ENCODE data around the gene TLR2.

TLR2 gene, protein sequence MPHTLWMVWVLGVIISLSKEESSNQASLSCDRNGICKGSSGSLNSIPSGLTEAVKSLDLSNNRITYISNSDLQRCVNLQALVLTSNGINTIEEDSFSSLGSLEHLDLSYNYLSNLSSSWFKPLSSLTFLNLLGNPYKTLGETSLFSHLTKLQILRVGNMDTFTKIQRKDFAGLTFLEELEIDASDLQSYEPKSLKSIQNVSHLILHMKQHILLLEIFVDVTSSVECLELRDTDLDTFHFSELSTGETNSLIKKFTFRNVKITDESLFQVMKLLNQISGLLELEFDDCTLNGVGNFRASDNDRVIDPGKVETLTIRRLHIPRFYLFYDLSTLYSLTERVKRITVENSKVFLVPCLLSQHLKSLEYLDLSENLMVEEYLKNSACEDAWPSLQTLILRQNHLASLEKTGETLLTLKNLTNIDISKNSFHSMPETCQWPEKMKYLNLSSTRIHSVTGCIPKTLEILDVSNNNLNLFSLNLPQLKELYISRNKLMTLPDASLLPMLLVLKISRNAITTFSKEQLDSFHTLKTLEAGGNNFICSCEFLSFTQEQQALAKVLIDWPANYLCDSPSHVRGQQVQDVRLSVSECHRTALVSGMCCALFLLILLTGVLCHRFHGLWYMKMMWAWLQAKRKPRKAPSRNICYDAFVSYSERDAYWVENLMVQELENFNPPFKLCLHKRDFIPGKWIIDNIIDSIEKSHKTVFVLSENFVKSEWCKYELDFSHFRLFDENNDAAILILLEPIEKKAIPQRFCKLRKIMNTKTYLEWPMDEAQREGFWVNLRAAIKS

DNA sequence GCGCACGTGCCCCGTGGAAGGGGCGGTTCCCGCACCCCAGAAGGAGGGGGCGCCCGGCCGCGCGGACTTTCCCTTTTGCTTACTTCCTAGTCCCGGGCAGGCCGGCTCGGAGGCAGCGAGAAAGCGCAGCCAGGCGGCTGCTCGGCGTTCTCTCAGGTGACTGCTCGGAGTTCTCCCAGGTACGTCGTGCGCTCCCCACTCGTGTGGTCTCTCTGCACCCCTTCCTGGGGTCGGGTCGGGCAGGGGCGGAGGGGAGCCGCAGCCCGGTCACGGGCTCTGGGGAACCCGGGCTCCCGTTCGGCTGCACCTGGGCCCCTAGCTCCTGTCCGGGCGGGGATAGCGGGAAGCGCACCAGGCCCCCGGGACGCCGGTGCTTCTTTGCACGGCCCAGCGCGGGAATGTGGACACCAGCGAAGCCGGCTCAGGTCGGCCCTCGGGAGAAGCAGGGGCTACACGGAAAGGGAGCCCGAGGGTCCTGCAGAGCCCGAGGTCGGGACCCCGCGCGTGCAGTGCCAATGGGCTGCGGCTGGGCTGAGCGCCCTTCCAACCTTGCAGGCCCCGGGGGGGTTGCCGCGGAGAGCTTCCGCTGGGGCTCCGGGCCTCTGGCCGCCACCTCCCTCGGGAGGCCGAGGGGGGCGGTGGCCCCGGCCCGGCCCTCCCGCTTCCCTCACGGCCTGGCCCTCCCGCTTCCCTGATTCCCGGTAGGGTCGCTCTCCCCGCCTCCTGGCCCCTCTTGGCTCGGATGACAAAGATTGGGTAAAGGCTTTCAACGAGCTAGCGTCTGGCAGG lies at the start of gene TLR2:
Gene TLR2 (plus strand): TSS at position 99 of the 789 bp plus-strand sequence. CDS start 18,628 bp downstream, outside the sequence.
- DNase-seq (ENCODE audit: low read depth in 2 of 2) = peak; percentile 33 to 48

DNA sequence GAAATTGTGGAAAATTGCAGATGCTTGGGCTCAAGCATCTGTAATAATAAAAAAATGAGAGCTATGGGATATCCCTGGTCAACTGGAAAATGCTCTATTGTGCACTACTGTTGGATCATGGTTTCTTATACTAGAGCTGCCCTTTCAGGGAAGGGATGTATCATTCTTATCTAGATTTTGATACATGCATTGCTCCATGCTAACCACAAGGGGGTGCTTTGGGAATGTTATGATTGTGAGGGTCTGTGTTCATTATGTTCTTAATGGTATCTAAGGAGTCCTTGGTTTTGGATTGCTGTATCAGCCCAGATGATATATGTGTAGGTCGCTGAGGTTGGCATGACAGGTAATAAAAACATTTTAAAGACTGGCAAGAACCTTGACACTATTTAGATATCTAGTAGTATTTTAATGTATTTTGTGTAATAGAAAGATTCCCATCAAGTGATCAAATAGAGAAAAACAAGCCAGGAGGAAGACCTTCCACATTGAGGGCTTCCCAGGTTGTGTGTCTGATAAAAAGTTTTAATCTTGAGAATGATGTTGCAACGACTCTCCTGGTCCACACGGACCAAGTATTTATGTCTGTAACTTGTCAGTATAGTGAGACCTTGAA lies 49.2 kb upstream of the TLR2 start:
- no peak for DNase-seq (ENCODE audit: low read depth in 2 of 2)

GRCh38 chr4:153635846-153636245 lies 48.2 kb upstream of the TLR2 start:
- no peak for DNase-seq (ENCODE audit: low read depth in 2 of 2)

- DNase-seq (ENCODE audit: low read depth in 2 of 2) = no peak
Observed at GRCh38 chr4:153637201-153637600, 46.9 kb upstream of the TLR2 start.

DNA sequence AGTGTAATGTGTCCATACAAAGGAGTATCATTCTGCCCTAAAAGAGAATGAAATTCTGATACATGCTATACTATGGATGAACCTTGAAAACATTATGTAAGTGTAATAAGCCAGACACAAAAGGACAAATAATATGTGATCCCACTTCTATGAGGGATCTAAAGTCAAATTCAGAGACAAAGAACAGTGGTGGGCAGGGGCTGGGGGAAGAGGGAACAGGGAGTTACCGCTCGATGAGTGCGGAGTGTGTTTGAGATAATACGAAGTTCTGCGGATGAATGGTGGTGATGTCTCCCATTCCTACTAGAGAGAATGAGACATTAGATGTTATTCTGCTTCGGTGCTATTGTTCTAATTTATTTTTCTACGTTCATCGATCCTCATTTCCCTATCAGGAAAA lies 46.1 kb upstream of the TLR2 start:
- no peak for DNase-seq (ENCODE audit: low read depth in 2 of 2)

DNA sequence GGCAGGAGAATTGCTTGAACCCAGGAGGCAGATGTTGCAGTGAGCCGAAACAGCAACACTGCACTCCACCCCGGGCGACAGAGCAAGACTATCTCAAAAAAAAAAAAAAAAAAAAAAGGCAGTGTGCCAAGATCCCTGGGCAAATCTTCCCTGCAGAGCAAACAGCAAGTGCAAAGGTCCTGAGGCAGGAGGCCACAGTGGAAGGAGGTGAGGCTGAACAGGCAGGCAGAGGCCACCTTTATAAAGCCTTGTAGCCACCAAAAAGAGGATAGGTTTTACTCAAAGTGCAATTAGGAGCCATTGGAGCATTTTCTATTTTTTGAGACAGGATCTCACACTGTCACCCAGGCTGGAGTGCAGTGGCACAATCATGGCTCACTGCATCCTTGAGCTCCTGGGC lies 45.1 kb upstream of the TLR2 start:
- no peak for DNase-seq (ENCODE audit: low read depth in 2 of 2)

- no peak for DNase-seq (ENCODE audit: low read depth in 2 of 2)
Observed at GRCh38 chr4:153639833-153640802, 44.0 kb upstream of the TLR2 start.

- DNase-seq (ENCODE audit: low read depth in 2 of 2) = no peak
Observed at GRCh38 chr4:153641532-153641931, 42.5 kb upstream of the TLR2 start.

GRCh38 chr4:153643406-153644383 lies 40.4 kb upstream of the TLR2 start:
- DNase-seq (ENCODE audit: low read depth in 2 of 2) = no peak

DNA sequence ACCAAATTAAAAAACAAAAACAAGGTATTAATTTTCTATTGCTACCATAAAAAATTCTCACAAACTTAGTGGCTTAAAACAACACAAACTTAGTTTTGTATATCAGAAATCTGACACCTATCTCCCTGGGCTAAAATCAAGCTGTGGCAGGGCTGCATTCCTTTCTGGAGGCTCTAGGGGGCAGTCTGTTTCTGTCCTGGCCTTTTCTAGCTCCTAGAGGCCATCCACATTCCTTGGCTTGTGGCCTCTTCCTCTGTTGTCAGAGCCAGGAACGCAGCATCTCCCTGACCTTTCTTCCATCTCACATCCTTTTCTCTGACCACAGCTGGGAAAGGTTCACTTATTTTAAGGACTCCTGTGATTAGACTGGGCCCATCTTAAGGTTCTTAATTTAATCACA lies 38.9 kb upstream of the TLR2 start:
- DNase-seq (ENCODE audit: low read depth in 2 of 2) = no peak

DNA sequence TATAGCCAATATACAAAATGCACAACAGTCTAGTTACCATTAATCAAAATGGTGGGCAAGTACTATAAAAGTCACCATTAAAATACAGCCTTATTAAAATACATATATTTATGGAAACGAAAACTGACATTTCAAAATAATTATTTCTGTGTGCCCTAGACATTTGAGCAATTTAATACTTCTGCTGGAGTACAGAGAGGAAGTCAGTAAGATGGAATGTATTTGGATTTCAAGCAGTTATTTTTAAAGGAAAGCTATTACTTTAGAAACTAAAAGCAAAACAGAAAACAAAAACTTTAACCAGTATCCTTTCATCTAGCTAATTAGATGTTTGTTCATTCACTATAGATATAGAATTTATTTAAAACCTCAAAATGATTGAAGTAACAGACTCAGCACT lies 37.8 kb upstream of the TLR2 start:
- no peak for DNase-seq (ENCODE audit: low read depth in 2 of 2)

DNA sequence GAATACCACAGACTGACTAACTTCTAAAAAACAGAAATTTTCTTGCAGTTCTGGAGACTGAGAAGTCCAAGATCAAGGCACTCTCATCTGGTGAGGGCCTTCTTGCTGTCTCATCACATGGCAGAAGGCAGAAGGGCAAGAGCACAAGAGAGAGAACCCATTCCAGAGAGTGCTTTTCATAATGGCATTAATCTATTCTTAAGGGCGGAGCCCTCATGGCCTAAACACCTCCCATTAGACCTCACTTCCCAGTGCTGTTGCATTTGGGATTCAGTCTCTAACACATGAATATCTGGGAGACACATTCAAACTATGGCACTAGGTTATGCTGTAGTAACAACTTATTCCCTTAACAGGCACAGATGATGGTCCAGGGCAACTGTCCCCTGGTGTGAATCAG lies 37.1 kb upstream of the TLR2 start:
- no peak for DNase-seq (ENCODE audit: low read depth in 2 of 2)

DNA sequence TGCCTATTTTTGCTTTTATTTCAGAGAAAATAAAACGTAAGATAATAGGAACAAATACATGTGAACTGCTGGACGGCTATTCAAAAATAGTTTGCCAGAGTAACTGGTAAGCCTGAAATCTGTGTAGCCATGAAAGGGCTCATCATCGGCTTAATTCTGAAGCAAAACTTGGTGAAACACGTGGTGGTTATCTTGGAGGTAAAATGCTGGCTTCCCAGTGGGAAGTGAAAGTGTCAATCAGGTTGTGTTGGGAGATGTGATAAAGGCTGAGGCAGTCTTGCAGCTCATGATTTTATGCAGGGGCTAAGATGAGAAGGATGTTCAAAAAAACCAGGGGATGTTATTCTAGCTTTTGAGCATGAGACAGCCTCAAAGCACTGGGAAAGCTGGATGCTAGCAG lies 36.1 kb upstream of the TLR2 start:
- DNase-seq (ENCODE audit: low read depth in 2 of 2) = no peak

DNA sequence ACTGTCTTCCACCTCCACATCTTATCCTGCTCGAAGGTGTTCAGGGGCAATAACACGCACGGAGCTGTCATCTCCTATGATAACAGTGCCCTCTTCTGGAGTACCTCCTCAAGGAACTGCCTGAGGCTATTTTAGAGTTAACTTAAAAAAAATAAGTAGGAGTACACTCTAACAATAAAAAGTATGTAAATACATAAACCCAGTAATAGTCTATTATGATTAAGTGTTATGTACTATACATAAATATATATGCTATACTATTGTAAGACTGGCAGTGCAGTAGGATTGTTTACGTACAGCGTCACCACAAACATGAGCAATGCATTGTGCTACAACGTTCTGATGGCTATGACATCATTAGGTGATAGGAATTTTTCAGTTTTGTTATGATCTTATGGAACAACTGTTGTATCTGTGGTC lies 34.5 kb upstream of the TLR2 start:
- no peak for DNase-seq (ENCODE audit: low read depth in 2 of 2)

GRCh38 chr4:153651116-153651515 lies 33.0 kb upstream of the TLR2 start:
- no peak for DNase-seq (ENCODE audit: low read depth in 2 of 2)

GRCh38 chr4:153651587-153651986 lies 32.5 kb upstream of the TLR2 start:
- DNase-seq (ENCODE audit: low read depth in 2 of 2) = no peak

- DNase-seq (ENCODE audit: low read depth in 2 of 2) = no peak
Observed at GRCh38 chr4:153652051-153652784, 31.9 kb upstream of the TLR2 start.

DNA sequence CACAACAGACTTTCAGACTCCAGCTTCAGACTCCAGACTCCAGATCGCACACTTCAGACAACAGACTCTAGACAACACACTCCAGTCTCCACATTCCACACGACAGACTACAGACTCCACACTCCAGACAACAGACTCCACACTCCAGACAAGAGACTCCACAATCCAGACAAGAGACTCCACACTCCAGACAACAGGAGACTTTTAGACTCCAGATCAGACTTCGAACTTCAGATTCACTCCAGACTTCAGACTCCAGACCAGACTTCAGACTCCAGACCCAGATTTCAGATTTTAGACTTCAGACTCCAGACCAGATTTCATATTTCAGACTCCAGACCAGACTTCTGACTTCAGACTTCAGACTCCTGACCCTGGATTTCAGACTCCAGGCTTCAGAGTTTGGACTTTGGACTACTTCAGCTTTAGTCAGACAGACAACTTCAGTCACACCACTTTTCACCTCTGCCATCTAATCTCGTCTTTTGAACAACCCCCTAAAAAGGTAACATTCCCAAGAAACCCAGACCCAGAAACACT lies 29.0 kb upstream of the TLR2 start:
- no peak for DNase-seq (ENCODE audit: low read depth in 2 of 2)
